ENCODE measurements around the gene GSAP. TPM values are rescaled to one million over a fixed set of nuclear protein-coding genes. Genes with fewer than 3 reads are reported as not detected.

Gene GSAP
- total RNA-seq, 1 experiment from 2014 or later: 25.7 TPM

- Mint-ChIP-seq H3K4me3 (ENCODE audit: unreplicated experiment) (no peak overlapping the region), H3K27ac (ENCODE audit: unreplicated experiment) (no peak overlapping the region), H3K4me1 (ENCODE audit: low read depth, unreplicated experiment) (no peaks in the 10 kb centered on the region), H3K36me3 (ENCODE audit: insufficient read depth, unreplicated experiment) (no peaks in the 10 kb centered on the region), H3K27me3 (ENCODE audit: insufficient read depth, unreplicated experiment) (no peaks in the 10 kb centered on the region), H3K9me3 (ENCODE audit: unreplicated experiment) (no peaks in the 10 kb centered on the region)
- H3K36me3 ChIP-seq (ENCODE audit: control insufficient read depth, insufficient read depth, low read length): no peaks in the 10 kb centered on the region
- no peaks in the 10 kb centered on the region for H3K27me3 ChIP-seq (replicated peaks; ENCODE audit: control insufficient read depth, insufficient read depth, low read length)
- no peak overlapping the region for H3K4me3 ChIP-seq (ENCODE audit: low read depth, low read length)
- no peak for DNase-seq
- H3K4me1 ChIP-seq: peaks cover 4% of the 10 kb centered on the region; the same call in 1 of the 2 replicates
- no peaks in the 10 kb centered on the region for H3K9me3 ChIP-seq
- no TSS peak for BruUV-seq (replicated peaks)
- intact Hi-C loops (cut with micrococcal nuclease; ENCODE audit: unreplicated experiment): no loop called here
- ChIA-PET POLR2A (no interaction called here), CTCF (no interaction called here)
- TF ChIP-seq CTCF (IDR thresholded peaks at IDR 0.05; ENCODE audit: insufficient read depth in 1 of 2, low read depth in 1 of 2, low read length in 1 of 2, severe bottlenecking in 1 of 2, unreplicated experiment in 1 of 2): no peak
Measured at GRCh38 chr7:77316219-77316978, 99.8 kb downstream of the GSAP start.

DNA sequence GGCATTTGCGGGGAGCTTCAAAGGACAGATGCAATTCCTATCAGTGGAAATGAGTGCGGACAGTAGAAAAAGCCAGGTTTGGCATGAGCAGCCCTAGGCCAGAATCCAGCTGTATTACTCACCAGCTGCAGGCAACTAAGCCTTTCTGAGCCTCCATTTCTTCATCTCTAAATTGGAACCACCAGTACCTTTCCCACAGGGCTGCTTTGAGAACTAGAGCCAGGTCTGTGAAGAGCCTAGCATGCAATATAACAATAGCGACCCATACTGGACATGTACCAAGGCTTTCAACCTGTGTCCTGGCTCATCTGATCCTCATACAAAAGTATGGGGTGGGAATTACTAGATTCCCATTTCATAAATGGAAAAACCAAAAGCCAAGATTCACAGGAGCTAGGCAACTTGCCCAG is 101.0 kb downstream of the GSAP start:
- Mint-ChIP-seq H3K27ac (ENCODE audit: unreplicated experiment) (no peak overlapping the region), H3K4me3 (ENCODE audit: unreplicated experiment) (no peak overlapping the region), H3K4me1 (ENCODE audit: low read depth, unreplicated experiment) (no peaks in the 10 kb centered on the region), H3K27me3 (ENCODE audit: insufficient read depth, unreplicated experiment) (no peaks in the 10 kb centered on the region), H3K9me3 (ENCODE audit: unreplicated experiment) (no peaks in the 10 kb centered on the region), H3K36me3 (ENCODE audit: insufficient read depth, unreplicated experiment) (no peaks in the 10 kb centered on the region)
- intact Hi-C loops (cut with micrococcal nuclease; ENCODE audit: unreplicated experiment): no loop called here
- Histone ChIP-seq H3K9me3 (no peaks in the 10 kb centered on the region), H3K4me3 (ENCODE audit: low read depth, low read length) (no peak overlapping the region), H3K4me1 (peaks cover 4% of the 10 kb centered on the region; the same call in 1 of the 2 replicates), H3K27me3 (replicated peaks; ENCODE audit: control insufficient read depth, insufficient read depth, low read length) (no peaks in the 10 kb centered on the region), H3K36me3 (ENCODE audit: control insufficient read depth, insufficient read depth, low read length) (no peaks in the 10 kb centered on the region)
- no peak for DNase-seq
- TF ChIP-seq CTCF (IDR thresholded peaks at IDR 0.05; ENCODE audit: insufficient read depth in 1 of 2, low read depth in 1 of 2, low read length in 1 of 2, severe bottlenecking in 1 of 2, unreplicated experiment in 1 of 2): no peak
- no TSS peak for BruUV-seq (replicated peaks)
- POLR2A ChIA-PET: no interaction called here
- CTCF ChIA-PET: no interaction called here

DNA sequence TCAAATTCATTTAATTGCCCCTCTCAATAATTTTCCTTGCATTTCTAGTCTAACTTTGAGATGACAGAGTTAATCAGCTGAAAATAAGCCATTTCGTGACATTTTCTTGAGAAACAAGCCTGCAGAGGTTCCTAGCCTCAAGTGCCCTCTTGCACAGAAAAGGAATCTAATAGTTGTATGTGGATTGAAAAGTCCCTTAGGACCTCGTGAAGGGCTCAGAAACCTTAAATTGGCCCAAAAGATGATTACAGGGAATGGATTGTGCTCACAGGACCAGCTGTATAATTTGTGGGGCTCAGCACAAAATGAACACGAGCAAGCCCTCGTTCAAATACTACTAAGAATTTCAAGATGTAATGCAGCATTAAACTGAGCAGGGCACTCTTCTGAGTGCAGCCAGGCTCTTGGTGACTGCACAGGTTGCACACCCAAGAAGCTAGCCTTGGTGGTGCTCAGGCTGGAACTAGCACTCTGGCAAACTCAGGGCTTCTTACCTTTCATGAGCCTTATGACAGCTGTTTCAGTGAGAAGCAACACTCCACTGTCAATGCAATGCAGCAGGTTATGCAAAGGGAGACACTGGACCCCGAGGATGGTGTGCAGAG is 102.2 kb downstream of the GSAP start:
- ChIA-PET POLR2A (no interaction called here), CTCF (no interaction called here)
- Mint-ChIP-seq H3K36me3 (ENCODE audit: insufficient read depth, unreplicated experiment) (no peaks in the 10 kb centered on the region), H3K27me3 (ENCODE audit: insufficient read depth, unreplicated experiment) (no peaks in the 10 kb centered on the region), H3K9me3 (ENCODE audit: unreplicated experiment) (no peaks in the 10 kb centered on the region), H3K27ac (ENCODE audit: unreplicated experiment) (no peak overlapping the region), H3K4me3 (ENCODE audit: unreplicated experiment) (no peak overlapping the region), H3K4me1 (ENCODE audit: low read depth, unreplicated experiment) (no peaks in the 10 kb centered on the region)
- intact Hi-C loops (cut with micrococcal nuclease; ENCODE audit: unreplicated experiment): no loop called here
- Histone ChIP-seq H3K4me1 (peaks cover 4% of the 10 kb centered on the region; the same call in 1 of the 2 replicates), H3K27me3 (replicated peaks; ENCODE audit: control insufficient read depth, insufficient read depth, low read length) (no peaks in the 10 kb centered on the region), H3K36me3 (ENCODE audit: control insufficient read depth, insufficient read depth, low read length) (no peaks in the 10 kb centered on the region), H3K4me3 (ENCODE audit: low read depth, low read length) (no peak overlapping the region), H3K9me3 (no peaks in the 10 kb centered on the region)
- TF ChIP-seq CTCF (IDR thresholded peaks at IDR 0.05; ENCODE audit: insufficient read depth in 1 of 2, low read depth in 1 of 2, low read length in 1 of 2, severe bottlenecking in 1 of 2, unreplicated experiment in 1 of 2): no peak
- BruUV-seq (replicated peaks): no TSS peak
- no peak for DNase-seq

Measured in Caco-2 (cell line).